Measurements from ENCODE around the gene ABI3. TPM values are rescaled to one million over a fixed set of nuclear protein-coding genes. Genes with fewer than 3 reads are reported as not detected.

Gene ABI3
- total and polyA plus RNA-seq, 2 donors (not counting 1 experiment from before 2014, with no cell fraction given): 15.6 to 23.3 TPM

DNA sequence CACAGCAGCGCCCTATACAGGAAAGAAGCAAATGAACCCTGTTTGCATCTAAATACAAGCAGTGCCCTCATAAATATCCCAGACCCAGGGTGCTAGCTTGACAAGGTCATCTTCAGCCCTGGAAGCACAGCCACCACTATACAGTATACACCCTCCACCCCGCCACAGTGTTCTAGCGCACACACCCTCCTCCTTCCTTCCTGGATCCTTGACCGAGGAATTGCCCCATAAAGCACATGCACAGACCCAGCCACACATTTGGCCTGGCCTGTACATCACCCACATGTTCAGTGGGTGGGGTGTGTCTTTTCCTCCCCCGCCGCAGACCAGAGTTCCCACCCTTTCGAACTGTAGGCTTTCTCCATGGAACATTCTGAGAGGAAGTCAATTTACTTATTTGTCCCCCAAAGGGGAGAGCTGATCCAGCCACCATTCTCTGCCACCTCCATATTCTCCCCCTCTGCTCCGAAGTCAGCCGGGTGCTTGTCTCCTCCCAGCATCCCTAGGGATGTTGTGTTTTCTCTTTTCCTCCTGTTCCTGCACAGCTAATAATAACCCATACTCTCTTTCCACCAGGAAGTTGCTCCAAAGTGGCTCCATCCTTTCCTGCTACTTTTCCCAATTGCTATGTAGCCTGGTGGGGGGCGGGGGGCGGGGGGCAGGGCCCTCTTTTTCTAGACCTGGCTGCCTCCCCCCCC is 6.6 kb downstream of the ABI3 start:
- Mint-ChIP-seq H3K4me3 (peak overlapping the region; percentile 76), H3K9me3 (ENCODE audit: insufficient read depth) (no peaks in the 10 kb centered on the region), H3K27me3 (no peaks in the 10 kb centered on the region), H3K4me1 (peaks cover 73% of the 10 kb centered on the region), H3K27ac (peak overlapping the region; percentile 90)
- TF ChIP-seq, protein P1, sequence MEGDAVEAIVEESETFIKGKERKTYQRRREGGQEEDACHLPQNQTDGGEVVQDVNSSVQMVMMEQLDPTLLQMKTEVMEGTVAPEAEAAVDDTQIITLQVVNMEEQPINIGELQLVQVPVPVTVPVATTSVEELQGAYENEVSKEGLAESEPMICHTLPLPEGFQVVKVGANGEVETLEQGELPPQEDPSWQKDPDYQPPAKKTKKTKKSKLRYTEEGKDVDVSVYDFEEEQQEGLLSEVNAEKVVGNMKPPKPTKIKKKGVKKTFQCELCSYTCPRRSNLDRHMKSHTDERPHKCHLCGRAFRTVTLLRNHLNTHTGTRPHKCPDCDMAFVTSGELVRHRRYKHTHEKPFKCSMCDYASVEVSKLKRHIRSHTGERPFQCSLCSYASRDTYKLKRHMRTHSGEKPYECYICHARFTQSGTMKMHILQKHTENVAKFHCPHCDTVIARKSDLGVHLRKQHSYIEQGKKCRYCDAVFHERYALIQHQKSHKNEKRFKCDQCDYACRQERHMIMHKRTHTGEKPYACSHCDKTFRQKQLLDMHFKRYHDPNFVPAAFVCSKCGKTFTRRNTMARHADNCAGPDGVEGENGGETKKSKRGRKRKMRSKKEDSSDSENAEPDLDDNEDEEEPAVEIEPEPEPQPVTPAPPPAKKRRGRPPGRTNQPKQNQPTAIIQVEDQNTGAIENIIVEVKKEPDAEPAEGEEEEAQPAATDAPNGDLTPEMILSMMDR (IDR thresholded peaks at IDR 0.05): no peak
- TF ChIP-seq EZH2 (IDR thresholded peaks at IDR 0.05; ENCODE audit: borderline replicate concordance, insufficient read depth, low read depth, low read length, poor library complexity, severe bottlenecking): no peak
- Histone ChIP-seq H3K4me1 (ENCODE audit: control insufficient read depth in 2 of 2, insufficient read depth in 2 of 2, low read length in 2 of 2) (peaks cover 80 to 84% of the 10 kb centered on the region in 2 donors), H4K20me1 (ENCODE audit: control insufficient read depth, insufficient read depth, low read length, poor library complexity, severe bottlenecking) (peaks cover 10% of the 10 kb centered on the region), H3K27me3 (replicated peaks in 1 of 4; ENCODE audit: control extremely low read depth in 1 of 4, control insufficient read depth in 3 of 4, insufficient read depth in 4 of 4, low read length in 3 of 4) (no peaks in the 10 kb centered on the region), H3K27ac (ENCODE audit: low read length in 2 of 2) (peak overlapping the region in 1 of 2 donors; percentile 93), H3K9me3 (ENCODE audit: control extremely low read depth in 1 of 3, control insufficient read depth in 2 of 3, insufficient read depth in 1 of 3, low read length in 2 of 3) (peaks cover 0 to 7% (median 0%) of the 10 kb centered on the region in 3 donors), H3K79me2 (ENCODE audit: control insufficient read depth, insufficient read depth, low read length) (peaks cover 51% of the 10 kb centered on the region), H3K9ac (ENCODE audit: low read length) (no peak overlapping the region), H2AFZ (ENCODE audit: insufficient read depth, low read depth, low read length, poor library complexity, severe bottlenecking) (no peak overlapping the region), H3K4me2 (replicated peaks; ENCODE audit: low read depth, low read length, poor library complexity, severe bottlenecking) (peak overlapping the region; percentile 81), H3K36me3 (replicated peaks in 1 of 2; ENCODE audit: control extremely low read depth in 1 of 2, control insufficient read depth in 1 of 2, extremely low read depth in 1 of 2, insufficient read depth in 2 of 2, low read length in 1 of 2) (peaks cover 3 to 9% of the 10 kb centered on the region in 2 experiments), H3K4me3 (ENCODE audit: control extremely low read depth in 1 of 5, extremely low read depth in 1 of 5, insufficient read depth in 1 of 5, low read depth in 2 of 5, low read length in 4 of 5) (no peak overlapping the region)
- CTCF ChIA-PET: interaction anchor here (2.3 to 11.9 kb wide), 4 partner anchors 10 to 36 kb away, joined by 9 to 140 read pairs (median 39); partner anchors contain the start of gene PHOSPHO1
- intact Hi-C loops (cut with micrococcal nuclease): loop anchor here (1.0 kb wide), 1 partner anchor 10 kb away; no protein-coding TSS in a partner anchor
- DNase-seq (no peak), ATAC-seq (ENCODE audit: low read depth) (no peak)
- 90% methylated on average over 1 of the region's 11 CpGs for WGBS (ENCODE audit: insufficient coverage)
- POLR2A ChIA-PET: interaction anchor here (0.6 to 3.4 kb wide), 2 partner anchors 18 to 24 kb away, joined by 7 to 45 read pairs; no protein-coding TSS in a partner anchor
